MM.1S (cell line): Measurements from ENCODE around the gene PTK7.

Experiments used
- DNase-seq: peaks from one replicate; pipeline ENCODE4 v3.0.0-alpha.2; 2015
- H2AFZ ChIP-seq: fragments of 300-600 bp; sonication (generic); 2 replicates; pipeline ENCODE4 v1.6.0; 2016; ENCODE audit warnings: antibody characterized with exemption, low read length
- H3F3A ChIP-seq: fragments of 300-600 bp; sonication (generic); 2 replicates; pipeline ENCODE4 v1.6.1; 2016; ENCODE audit warnings: mild to moderate bottlenecking, antibody characterized with exemption, low read length, moderate library complexity, mixed read lengths; ENCODE audit not compliant: insufficient read depth
- H3K27ac ChIP-seq: fragments of 300-600 bp; sonication (generic); 2 replicates; pipeline ENCODE4 v1.5.1; 2016; ENCODE audit warnings: mild to moderate bottlenecking, low read length
- H3K27me3 ChIP-seq: fragments of 300-600 bp; sonication (generic); replicated peaks from 2 replicates; pipeline ENCODE4 v1.6.0; 2016; ENCODE audit warnings: low read length; ENCODE audit not compliant: insufficient read depth
- H3K36me3 ChIP-seq: fragments of 300-600 bp; sonication (generic); replicated peaks from 2 replicates; pipeline ENCODE4 v1.6.1; 2016; ENCODE audit warnings: mild to moderate bottlenecking, low read length, mixed read lengths; ENCODE audit not compliant: insufficient read depth
- H3K4me1 ChIP-seq: fragments of 300-600 bp; sonication (generic); 2 replicates; pipeline ENCODE4 v1.6.1; 2016; ENCODE audit warnings: low read length, mixed read lengths
- H3K4me2 ChIP-seq: fragments of 300-600 bp; sonication (generic); 2 replicates; pipeline ENCODE4 v1.6.0; 2016; ENCODE audit warnings: low read depth, low read length
- H3K4me3 ChIP-seq: fragments of 300-600 bp; sonication (generic); 2 replicates; pipeline ENCODE4 v1.5.1; 2016; ENCODE audit warnings: low read length, mixed read lengths
- H3K79me2 ChIP-seq: fragments of 300-600 bp; sonication (generic); 2 replicates; pipeline ENCODE4 v1.6.1; 2016; ENCODE audit warnings: mixed run types, low read length, mixed read lengths
- H3K9ac ChIP-seq: fragments of 300-600 bp; sonication (generic); 2 replicates; pipeline ENCODE4 v1.6.1; 2016; ENCODE audit warnings: low read length, mixed read lengths
- H3K9me2 ChIP-seq: fragments of 300-600 bp; sonication (generic); replicated peaks from 2 replicates; pipeline ENCODE4 v1.6.1; 2016; ENCODE audit warnings: mild to moderate bottlenecking, low read length, mixed read lengths; ENCODE audit not compliant: insufficient read depth
- H3K9me3 ChIP-seq: fragments of 300-600 bp; sonication (generic); replicated peaks from 2 replicates; pipeline ENCODE4 v1.6.1; 2016; ENCODE audit warnings: mild to moderate bottlenecking, low read length, mixed read lengths; ENCODE audit not compliant: insufficient read depth
- H4K20me1 ChIP-seq: fragments of 300-600 bp; sonication (generic); 2 replicates; pipeline ENCODE4 v1.6.1; 2016; ENCODE audit warnings: mild to moderate bottlenecking, low read length, moderate library complexity, mixed read lengths; ENCODE audit not compliant: insufficient read depth
- EZH2 ChIP-seq: fragments of 300-600 bp; sonication (generic); optimal IDR thresholded peaks from 2 replicates; pipeline ENCODE3; 2017; ENCODE audit warnings: low read depth, mild to moderate bottlenecking, antibody characterized with exemption, low read length, mixed read lengths
- EZH2phosphoT487 ChIP-seq: fragments of 300-600 bp; sonication (generic); IDR thresholded peaks from 2 replicates; pipeline ENCODE4 v1.6.1; 2018; ENCODE audit warnings: antibody characterized with exemption, low read length
- TF ChIP-seq, protein P1 (sequence below): fragments of 300-600 bp; sonication (generic); IDR thresholded peaks from 2 replicates; pipeline ENCODE4 v1.5.1; 2016; ENCODE audit warnings: antibody characterized with exemption, low read length, mixed read lengths

The PTK7 gene

DNA sequence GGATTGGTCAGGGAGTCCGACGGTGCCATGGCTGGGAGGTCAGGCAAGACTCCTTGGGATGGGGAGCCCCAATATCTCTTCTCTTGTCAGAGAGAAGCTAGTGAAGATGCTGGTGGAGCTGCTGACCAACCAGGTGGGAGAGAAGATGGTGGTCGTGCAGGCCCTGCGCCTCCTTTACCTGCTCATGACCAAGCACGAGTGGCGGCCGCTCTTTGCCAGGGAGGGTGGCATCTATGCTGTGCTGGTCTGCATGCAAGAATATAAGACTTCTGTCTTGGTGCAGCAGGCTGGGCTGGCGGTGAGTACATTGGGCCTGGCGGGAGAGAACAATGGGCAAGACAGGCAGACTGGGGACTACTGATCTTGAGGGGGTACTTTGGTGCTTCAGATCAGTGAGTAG is 116.8 kb downstream of the PTK7 start:
- Histone ChIP-seq H3K9me3 (no peaks in the 10 kb centered on the region), H3K27ac (no peak overlapping the region), H4K20me1 (no peaks in the 10 kb centered on the region), H3K9ac (no peak overlapping the region), H3F3A (no peaks in the 10 kb centered on the region), H3K27me3 (no peaks in the 10 kb centered on the region), H3K4me1 (no peaks in the 10 kb centered on the region), H3K9me2 (no peaks in the 10 kb centered on the region), H3K79me2 (no peaks in the 10 kb centered on the region), H3K4me2 (no peak overlapping the region), H3K4me3 (no peak overlapping the region), H3K36me3 (no peaks in the 10 kb centered on the region), H2AFZ (no peak overlapping the region)
- TF ChIP-seq EZH2phosphoT487 (no peak), EZH2 (no peak)
- TF ChIP-seq, protein P1, sequence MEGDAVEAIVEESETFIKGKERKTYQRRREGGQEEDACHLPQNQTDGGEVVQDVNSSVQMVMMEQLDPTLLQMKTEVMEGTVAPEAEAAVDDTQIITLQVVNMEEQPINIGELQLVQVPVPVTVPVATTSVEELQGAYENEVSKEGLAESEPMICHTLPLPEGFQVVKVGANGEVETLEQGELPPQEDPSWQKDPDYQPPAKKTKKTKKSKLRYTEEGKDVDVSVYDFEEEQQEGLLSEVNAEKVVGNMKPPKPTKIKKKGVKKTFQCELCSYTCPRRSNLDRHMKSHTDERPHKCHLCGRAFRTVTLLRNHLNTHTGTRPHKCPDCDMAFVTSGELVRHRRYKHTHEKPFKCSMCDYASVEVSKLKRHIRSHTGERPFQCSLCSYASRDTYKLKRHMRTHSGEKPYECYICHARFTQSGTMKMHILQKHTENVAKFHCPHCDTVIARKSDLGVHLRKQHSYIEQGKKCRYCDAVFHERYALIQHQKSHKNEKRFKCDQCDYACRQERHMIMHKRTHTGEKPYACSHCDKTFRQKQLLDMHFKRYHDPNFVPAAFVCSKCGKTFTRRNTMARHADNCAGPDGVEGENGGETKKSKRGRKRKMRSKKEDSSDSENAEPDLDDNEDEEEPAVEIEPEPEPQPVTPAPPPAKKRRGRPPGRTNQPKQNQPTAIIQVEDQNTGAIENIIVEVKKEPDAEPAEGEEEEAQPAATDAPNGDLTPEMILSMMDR = no peak
- no peak for DNase-seq

DNA sequence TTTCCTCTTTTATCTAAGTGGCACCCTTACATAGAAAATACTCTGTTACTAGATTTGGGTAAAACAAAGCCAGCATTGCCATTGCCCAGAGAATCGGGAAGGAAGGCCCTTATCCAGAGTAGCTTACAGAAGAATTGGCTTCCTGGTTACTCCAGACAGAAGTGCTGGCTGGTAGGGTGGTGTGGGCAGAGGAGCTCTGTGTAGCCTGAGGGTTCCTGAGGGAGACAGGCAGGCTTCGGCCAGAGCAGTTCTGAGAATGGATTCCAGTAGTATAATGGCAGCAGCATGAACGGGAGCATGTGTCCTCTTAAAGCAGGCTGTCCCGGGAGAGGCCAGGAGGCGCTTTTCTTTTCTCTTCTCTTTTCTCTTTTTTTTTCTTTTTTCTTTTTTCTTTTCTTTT is 117.8 kb downstream of the PTK7 start:
- no peaks in the 10 kb centered on the region for H3K79me2 ChIP-seq
- H3F3A ChIP-seq = no peaks in the 10 kb centered on the region
- no peak for DNase-seq
- no peak overlapping the region for H3K27ac ChIP-seq
- H2AFZ ChIP-seq = no peak overlapping the region
- no peaks in the 10 kb centered on the region for H4K20me1 ChIP-seq
- no peak for TF ChIP-seq EZH2
- TF ChIP-seq EZH2phosphoT487 = no peak
- TF ChIP-seq, protein P1 = no peak
- H3K9me3 ChIP-seq = no peaks in the 10 kb centered on the region
- H3K4me1 ChIP-seq = no peaks in the 10 kb centered on the region
- H3K4me2 ChIP-seq = no peak overlapping the region
- H3K27me3 ChIP-seq = no peaks in the 10 kb centered on the region
- no peak overlapping the region for H3K4me3 ChIP-seq
- H3K9ac ChIP-seq = no peak overlapping the region
- no peaks in the 10 kb centered on the region for H3K36me3 ChIP-seq
- H3K9me2 ChIP-seq = no peaks in the 10 kb centered on the region

DNA sequence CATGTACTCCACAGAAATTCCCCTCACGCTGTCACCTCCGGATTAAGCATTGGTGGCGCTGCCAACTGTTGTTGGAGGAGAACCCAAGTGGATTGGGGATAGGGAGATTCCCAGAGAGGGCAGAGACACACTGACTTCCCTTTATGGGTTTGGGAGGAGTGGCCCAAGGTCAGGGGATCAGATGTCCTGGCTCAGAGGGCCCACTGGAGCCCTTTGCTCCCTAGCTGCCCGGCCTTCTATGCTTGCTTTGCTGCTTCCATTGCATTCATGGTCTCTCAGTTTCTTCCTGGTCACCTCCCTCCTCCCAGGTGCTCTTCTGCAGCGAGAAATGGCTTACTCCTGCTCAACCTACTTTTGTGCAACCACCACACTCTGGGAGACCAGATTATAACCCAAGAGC is 120.2 kb downstream of the PTK7 start:
- H3K4me3 ChIP-seq = no peak overlapping the region
- no peak for DNase-seq
- H3K27me3 ChIP-seq = no peaks in the 10 kb centered on the region
- no peaks in the 10 kb centered on the region for H3K4me1 ChIP-seq
- no peaks in the 10 kb centered on the region for H3K9me3 ChIP-seq
- no peaks in the 10 kb centered on the region for H4K20me1 ChIP-seq
- TF ChIP-seq EZH2 (no peak), EZH2phosphoT487 (no peak)
- TF ChIP-seq, protein P1 = no peak
- H2AFZ ChIP-seq = no peak overlapping the region
- no peak overlapping the region for H3K9ac ChIP-seq
- no peak overlapping the region for H3K4me2 ChIP-seq
- no peaks in the 10 kb centered on the region for H3K79me2 ChIP-seq
- H3K27ac ChIP-seq = no peak overlapping the region
- H3F3A ChIP-seq = no peaks in the 10 kb centered on the region
- no peaks in the 10 kb centered on the region for H3K36me3 ChIP-seq
- no peaks in the 10 kb centered on the region for H3K9me2 ChIP-seq
